Suppressor macrophage (primary cell): ENCODE measurements around the gene ANO4.
"Not testable (repeated sequence)": the region's sequence is repeated elsewhere in the genome, so short reads cannot be mapped to it uniquely, and the experiment has no call there.

ENCODE experiments used
- DNase-seq, 4 experiments: peaks; one replicate each; pipeline ENCODE4 v3.0.0-alpha.2; 2020 to 2022

The ANO4 gene

DNA sequence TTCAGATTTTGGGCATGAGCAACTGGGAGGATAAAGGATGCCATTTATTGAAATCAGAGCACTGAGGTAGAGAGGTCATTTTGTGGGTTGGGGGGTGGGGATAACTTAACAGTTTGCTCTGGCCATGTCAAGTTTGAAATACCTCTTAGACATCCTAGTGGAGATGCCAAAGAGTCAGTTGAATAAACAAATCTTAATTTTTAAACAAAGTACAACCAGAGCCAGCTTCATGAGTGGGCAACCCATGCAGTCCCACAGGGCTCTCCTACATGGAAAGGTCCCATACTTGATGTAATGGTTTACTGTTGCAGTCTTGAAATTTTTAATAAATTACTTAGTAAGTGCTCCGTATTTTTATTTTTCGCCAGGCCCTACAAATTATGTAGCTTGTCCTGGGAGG lies 81.2 kb downstream of the ANO4 start:
- DNase-seq, result no peak

DNA sequence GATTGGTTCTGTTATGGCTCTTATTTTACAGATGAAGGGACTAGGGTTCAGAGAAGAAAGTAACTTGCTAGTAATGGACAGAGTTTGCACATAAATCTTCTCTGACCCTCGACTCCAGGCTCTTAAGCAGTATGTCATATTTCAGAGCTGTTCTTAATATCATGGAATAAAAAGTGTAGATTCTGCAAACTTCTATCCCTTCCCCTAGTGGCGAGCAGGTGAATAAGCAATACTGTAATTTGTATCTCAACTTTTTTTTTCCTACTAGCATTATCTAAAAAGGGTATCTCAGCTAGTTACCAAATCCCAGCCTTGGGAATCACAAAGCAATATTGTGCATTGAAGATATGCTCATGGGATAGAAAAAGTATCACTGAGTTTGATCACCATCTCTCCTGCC lies 83.2 kb downstream of the ANO4 start:
- no peak for DNase-seq

DNA sequence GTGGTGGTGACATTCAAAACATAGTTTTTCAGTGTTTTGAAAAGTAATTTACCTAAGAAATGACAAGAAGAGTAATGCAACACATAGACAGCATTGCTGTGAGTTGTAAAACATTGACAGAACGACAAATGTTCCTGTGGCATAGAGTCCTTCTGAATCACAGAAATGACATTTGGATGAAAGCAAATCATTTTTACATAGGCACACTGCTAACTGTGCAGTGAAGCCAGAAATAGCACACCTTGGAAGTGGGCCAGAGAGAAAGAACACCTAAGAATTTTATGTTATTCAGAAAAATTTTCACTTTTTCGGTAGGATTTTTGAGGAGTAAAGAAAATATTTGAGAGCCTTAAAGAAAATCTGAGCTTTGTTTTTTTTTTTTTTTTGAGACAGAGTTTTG lies 100.6 kb downstream of the ANO4 start:
- DNase-seq, result no peak

DNA sequence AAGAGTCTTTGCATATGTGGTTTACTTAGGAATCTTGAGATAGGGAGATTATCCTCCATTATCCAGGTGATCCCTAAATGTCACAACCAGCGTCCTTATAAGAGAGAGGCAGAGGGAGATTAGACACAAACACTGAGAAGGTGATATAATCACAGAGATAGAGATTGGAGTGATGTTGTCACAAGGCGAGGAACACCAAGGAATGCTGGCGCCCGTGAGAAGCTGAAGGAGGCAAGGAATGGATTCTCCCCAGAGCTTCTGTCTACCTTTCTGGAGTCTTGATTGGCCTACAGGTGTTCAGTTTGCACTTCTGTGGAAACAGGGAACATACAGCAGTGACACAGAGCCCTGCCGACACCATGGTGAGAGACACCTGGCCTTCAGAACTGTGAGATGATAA lies 101.6 kb downstream of the ANO4 start:
- no peak for DNase-seq

DNA sequence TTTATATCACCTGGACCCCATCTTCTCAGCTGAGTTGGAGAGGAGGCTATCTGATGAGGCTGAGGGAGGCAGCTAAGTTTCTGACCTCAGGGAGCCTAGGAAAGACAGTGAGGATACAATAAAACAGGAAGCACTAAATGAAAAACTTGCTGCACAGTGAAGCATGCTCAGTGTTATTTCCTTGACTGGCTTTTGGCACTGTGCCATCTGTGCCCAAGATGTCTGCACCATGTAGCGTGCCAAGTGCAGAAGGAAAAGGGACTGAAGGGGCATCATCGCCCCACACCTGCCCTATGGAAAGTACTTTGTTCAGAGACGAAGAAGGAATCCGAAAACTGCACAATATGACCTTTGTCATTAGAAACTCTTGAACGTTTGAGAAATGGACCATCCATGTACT lies 102.7 kb downstream of the ANO4 start:
- DNase-seq, result no peak

DNA sequence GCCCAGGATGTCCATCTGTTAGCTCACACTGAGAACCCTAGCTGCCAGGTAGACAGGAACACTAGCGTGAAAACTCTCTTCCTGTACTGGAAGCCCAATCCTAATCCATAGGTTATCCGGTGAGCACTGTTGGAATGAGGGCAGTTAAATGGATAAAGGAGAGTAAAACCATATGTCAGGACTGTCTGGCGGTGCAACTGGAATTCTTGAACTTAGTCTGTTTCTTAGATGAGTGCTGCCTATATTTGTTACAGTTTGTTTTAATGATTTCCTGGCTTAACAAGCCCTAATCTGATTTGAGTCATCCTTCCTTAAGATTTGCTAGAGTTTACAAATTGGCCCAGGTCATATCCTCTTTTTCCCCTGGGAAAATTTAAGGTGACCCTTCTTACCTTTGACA lies 104.7 kb downstream of the ANO4 start:
- DNase-seq, result no peak

DNA sequence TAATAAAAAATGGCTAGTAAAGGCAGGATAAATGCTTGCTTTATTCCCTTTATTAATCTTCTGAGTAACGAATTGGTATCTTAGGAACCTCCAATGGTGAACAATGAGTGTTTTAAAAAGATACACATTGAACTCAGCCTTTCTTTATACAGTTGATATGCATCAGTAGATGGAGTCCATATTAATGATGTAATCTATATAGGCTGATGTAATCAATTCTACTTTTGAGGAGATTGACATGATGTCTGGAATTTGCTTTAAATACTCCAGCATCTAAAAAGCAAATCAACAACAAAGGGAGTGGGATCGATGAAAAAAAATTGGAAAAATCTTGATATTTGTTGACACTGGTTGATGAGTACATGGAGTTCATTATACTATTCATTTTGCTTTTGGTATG lies 106.2 kb downstream of the ANO4 start:
- DNase-seq, result no peak

DNA sequence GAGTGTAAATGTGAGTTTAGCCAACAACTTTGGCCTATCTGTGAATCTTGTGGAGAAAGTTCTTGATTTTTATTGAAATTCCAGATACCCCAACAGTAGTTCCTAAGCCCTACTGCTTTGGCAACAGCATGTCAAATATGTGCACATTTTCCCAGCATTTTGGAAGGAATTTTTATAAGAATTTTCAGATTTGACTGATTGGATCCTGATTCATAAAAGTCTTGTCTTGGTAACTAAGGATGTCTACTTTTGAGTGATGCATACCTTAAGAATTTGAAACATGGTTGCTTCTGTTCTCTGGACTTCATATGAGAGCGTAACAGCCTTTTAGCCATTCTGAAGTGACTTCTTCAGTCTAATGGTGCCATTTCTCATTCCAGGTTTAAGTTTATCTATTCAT lies 106.7 kb downstream of the ANO4 start:
- DNase-seq, result no peak

DNA sequence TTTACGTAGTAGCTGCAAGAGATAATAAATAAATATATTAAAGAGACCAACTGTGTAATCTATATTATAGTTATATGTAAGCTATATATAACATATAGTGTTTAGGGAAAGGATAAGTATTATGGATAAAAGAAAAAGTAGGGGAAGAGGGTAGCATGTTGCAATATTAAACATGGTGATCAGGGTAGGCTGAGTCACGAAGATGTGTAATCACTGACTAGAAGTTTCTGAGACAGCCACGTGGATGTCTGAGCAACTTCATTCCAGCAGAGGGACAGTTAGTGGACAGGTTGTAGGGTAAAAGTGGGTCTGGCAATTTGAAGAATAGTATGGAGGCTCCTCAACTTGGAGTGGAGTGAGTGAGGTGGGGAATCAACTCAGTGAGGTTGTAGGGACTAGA lies 109.7 kb downstream of the ANO4 start:
- DNase-seq, result no peak

DNA sequence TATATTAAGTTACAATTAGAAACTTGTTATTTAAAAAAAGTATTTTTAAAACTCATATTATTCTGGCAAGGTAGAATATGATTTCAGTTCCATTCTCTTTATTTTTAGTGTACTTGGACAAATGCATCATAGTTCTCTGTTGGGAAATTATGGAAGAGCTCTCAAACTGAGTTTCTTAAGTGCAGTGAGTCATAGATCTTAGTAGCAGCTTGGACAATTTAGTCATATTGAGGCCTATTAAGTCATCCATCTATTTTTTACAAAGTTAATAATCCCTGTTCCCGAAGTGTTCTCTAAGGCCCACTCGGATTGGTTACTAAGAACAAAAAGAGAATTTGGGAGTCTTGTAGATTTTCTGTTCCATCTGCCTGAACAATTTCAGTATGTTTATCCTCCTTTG lies 113.9 kb downstream of the ANO4 start:
- no peak for DNase-seq

DNA sequence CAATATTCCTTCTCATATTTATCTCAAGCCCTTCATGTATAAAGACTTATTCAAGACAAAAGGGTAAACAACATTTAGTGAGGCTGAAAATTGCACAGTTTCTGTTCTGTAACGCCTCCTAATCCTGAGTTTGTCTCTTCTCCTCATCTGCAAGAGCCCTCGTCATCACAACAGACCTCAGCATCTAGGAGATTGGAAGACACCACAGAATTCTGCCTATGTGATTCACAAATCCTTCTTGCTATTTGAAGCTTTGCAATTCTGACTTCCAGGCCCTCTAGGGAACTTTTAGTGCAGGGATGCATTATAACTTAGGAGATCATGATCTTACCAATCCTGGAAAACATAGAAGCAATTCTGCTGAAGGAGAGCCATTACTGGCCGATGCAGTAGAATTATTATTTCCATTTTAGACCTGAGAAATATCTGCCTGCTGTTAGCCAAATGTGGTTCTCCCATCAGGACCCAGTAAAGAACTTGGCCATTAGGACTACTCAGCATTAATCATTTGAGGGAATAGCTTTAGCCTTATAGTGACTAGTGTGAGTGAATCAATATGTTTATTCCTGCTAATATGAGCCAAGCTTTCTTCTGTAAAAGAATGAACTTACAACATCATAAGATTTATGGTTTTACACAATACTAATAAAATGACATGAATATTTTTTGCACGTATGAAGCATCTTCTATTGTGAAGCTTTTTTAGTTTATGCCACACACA lies 119.5 kb downstream of the ANO4 start:
- DNase-seq, result no peak

DNA sequence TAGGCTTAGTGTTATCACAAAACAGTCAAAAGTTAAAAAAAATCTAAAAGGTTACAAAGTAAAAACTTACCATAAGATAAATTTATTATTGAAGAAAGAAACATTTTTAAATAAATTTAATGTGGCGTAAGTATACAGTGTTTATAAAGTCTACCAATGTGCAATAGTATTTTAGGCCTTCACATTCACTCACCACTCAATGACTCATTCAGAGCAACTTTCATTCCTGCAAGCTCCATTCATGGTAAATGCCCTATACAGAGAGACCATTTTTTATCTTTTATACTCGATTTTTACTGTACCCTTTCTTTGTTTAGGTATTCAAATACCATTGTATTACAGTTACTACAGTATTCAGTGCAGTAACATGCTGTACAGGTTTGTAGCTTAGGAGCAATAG lies 124.5 kb downstream of the ANO4 start:
- DNase-seq, result no peak

DNA sequence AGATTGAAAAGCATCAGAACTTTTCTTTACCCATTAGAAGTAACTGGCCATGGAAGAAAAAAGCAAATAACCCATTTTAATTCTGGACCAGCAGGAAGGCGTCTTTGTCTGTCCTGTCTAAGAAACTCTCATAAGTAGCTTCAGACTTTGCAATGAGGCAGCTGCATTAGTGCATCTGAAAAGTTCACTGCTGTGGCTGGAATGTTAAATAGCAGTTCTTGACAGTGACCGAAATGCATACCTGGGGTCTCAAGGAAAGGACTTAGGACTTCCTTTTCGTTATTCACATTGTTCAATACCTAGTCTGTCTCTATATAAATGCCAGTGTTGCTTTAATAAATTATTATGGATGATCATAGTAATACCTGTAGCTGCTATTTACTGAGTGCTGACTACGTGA lies 125.9 kb downstream of the ANO4 start:
- DNase-seq, result no peak

DNA sequence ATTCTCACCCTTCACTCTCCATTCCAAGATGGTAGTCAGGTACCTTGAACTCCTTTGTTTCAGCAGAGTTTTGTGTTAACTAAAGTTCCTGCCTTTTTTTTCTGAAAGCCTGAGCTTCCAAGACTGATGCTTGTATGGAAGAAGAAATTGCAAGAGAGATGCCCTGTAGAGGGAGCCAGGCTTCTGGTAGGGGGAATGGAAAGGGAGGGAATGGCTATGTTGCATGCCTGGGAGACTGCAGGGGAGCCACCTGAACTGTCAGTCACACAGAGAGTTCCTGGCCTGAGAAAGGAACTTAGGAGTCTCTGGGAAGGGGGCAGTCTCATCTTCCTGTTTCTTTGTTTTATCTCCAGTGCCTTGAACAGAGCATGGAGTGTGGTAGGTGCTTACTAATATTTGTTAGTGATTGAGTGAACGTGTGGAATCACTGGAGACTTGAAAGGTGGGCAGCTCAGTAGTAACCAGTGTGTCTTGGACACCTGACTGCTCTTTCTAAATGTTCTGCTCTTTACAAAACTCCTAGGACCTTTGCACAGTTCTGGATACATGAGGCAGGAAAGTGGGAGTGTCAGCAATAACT lies 132.2 kb downstream of the ANO4 start:
- DNase-seq, result no peak

DNA sequence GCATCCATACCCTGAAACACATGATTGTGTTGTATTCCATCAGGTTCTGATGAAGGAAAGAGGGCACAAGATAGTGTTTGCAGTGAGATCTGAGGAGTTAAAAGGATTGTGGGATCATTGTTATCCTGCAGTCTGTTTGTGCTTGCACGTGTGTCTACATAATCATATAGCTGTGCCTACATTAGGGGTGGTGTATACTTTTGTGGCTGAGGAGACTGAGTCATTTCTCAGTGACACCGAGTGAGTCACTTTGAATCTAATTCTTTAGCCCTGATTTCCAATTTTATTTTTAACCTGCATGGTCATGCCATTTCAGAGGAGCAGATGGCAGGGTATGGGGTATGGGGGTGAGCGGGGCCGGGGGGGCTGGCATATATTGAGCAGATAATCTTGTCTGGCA lies 133.2 kb downstream of the ANO4 start:
- no peak for DNase-seq

DNA sequence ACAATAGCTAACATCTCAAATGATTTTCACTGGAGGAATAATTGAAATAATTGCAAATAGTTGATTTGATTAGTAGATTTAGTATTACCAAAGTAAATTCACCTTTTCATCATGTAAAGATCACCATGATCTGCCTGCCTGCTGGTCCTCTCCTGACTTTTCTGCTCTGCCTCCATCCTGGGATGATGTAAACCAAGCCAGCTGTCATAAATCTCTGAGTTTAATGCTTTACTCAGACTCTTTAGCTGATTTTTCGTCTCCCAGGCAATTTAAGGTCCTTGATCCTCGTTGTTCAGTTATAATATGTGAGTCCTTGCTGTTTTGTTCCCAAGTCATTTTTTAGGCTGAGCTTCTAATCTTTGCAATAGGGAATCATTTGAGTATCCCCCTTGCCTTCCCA lies 138.0 kb downstream of the ANO4 start:
- DNase-seq, result no peak

DNA sequence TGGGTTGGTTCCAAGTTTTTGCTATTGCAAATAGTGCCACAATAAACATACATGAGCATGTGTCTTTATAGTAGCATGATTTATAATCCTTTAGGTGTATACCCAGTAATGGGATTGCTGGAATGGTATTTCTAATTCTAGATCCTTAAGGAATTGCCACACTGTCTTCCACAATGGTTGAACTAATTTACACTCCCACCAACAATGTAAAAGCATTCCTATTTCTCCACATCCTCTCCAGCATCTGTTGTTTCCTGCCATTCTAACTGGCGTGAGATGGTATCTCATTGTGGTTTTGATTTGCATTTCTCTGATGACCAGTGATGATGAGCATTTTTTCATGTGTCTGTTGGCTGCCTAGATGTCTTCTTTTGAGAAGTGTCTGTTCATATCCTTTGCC lies 139.0 kb downstream of the ANO4 start:
- DNase-seq, result not testable (repeated sequence)

DNA sequence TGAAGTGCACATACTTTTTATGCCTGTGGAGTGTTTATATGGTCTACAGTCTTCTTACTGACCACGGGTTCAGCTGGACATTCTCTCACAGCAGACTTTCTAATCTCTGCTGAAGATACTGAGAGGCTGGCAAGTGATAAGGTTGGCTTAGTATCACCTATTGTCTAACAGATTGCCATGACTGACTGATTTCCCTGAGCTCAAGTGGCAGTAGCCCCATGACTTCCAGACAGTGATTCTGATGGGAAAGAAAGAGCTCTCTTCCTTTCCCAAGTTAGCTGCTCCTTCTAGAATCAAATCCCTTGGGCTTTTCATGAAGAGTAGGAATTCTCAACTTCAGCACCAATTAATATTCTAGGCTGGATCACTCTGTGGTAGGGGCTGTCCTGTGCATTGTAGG lies 141.4 kb downstream of the ANO4 start:
- DNase-seq, result no peak

DNA sequence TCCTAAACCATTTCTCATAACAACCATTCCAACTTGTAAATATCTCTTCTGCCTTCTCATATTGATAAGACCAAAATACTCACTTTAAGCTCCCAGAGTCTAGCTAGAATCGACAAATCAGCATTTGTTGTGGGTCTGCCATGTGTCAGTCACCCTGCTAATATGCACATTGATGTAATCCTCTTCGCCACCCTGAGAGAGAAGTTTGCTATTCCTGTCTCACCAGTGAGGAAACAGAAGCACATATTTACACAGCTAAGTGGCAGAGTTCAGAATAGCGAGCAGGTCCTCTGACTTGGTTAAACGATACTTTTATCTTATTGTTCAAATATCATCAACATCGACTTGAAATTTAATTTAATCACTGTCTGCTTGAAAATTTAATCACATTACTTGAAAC lies 142.1 kb downstream of the ANO4 start:
- DNase-seq, result no peak

DNA sequence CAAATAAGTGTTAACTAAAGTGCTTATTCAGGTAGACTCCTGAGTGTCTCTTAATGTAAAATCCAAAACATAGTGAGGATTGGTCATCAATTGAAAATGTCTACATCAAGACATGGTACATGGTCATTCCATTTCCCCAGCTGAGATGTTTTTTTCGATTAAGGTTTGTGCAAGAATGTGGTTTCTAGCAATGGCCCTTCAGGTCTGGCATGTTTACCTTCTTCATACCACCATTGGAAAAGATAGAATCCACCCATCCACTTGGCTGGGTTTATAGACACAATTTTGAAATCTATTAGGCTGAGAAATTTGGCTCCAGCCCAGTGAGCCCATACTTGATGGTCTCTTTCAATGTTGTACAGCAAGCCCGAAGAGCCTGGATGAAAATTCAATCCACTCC lies 145.9 kb downstream of the ANO4 start:
- DNase-seq, result no peak

DNA sequence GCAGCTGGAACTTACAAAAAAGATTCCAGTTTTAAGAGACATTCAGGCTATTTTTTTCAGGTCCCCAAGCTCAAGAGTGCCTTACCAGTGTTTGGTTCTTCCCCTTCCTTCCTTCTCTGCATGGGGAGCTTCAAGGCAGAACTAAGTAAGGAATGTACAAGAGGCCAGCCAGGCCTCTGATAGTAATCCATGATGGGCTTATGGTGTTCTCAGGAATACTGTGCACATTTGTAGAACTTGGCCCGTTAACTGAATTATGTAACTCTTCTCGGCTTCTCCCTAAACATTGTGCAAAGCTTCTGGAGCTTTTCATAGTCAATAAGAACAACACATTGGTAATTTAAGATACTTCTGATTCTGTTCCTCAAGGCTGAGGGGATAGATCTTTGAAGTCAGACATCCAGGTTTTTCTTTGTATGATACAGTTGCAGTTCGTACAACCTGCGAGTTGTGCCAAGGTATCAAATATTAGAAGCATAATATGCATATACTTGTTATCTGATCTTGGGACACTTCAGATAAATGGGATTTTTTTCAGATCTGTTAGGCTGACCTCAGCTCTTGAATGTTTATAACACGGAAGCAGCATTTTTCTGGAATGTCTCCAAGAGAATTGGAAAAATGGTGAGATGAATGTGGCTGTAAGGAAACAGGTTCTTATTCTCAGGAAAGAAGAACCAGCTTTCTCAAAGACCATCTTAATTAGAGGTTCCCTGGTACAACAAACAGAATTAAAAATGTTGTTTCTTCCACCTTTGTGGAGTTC lies 148.6 kb downstream of the ANO4 start:
- no peak for DNase-seq

DNA sequence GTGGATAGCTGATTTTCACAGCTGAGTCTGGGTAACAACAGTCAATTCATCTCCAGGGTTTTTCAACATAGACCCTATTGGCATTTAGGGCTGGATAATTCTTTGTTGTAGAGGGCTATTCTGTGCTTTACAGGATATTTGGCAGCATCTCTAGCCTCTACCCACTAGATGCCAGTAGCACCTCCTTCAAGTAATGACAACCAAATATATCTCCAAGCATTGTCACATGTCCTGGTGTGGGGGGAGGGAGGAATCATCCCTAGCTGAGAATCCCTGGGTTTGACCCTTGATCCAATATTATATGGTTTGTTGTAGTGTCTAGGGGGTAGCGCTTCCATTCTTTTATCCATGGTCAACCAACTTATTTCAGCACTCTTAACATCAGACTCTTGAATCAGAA lies 157.2 kb downstream of the ANO4 start:
- DNase-seq, result no peak

DNA sequence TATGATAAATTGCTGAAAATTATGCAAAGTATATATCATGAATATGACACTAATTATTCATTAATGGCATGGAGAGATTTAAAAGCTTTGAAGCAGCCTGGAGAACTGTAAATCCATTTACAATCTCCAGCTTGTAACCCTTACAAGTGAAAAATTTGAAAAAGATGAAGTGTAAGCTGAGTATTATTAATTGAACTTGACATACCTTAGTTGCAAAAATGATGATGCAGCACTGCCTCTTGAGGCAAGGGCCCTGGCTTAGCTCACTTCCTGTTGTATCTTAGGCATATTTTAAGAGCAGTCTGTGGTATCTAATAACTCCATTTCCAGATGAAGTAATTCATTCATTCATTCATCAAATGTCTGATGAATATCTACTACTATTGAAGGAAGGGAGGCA lies 158.6 kb downstream of the ANO4 start:
- DNase-seq, result no peak

DNA sequence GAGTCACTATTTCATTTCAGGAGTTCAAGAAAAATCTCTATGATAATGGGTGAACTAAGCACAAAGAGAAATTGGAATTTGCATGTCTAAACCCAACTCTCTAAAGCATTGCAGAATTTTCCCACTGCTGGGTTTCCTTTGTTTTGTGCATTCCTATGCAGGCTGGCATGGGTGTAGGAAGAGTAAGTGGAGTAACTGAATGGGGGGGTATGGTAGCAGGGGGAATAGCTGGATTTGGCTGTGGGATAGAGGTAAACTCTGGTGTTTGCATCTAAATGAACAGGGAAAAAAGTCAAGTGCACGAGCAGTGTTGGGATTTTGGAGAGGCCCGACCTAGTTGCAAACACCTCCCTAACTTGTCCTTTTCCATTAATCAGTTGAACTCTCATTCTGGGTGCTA lies 159.1 kb downstream of the ANO4 start:
- DNase-seq, result no peak
